HuH-7.5 (cell line): Measurements from ENCODE around the gene WWC2.

Source experiments
- DNase-seq: peaks from one replicate; pipeline ENCODE4 v3.0.0; 2011; ENCODE audit warnings: low spot score

WWC2 gene

DNA sequence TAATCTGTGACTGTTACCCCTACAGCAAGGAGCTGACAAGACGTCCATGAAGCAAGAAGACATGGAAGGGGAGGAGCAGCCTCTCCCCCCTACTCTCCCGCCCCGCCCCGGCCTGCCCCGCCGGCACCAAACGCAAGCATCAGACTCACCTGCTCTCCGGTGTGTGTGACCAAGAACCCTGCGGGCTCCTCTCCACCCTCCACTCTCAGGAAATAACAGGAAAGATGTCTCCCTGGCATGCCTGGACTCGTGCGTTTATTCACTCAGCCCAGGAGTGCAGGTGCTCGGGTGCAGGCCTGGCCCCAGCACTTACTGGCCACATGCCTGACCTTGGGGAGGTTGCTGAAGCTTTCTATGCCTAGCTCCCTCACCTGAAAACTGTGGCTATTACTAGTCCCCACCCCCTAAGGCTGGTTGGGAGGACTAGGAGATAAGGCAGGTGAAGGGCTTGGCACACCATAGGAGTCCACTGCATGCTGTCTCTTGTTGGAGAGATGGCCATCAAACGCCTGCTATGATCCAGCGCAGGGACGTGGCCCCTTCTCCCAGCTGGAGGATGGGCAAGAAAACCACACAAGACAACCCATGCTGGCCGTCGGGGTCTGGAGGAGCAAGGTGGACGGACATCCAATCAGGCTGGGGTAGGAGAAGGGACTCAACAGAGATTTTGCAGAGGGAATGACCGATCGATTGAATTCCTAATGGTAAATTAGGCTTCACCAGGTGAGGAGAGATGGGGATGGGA lies 258.0 kb downstream of the WWC2 start:
- DNase-seq = no peak

DNA sequence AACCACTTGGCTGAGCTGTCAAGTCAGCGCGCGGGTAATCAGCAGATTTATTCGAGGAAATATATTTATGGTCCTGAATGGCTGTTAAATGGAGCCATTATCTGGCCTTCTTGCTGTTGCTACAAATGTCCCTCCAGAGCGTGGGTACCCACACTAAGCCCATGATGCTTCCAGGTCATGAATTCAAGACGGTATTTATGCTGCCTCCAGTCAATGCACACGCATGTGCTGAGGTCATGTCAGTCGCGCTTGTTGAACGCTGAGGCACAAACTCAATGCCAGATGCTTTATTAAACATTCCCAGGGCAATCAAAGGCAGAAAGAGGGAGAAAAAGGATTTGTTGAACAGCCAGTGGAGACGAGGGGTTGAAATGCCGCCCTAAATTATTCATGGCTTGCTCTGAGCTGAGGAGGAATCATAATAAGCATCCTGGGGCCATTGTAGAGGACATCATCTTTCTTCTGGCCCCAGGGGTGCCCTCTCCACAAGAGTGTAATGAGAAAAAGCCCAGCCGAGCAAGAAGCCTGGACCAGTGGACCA lies 259.2 kb downstream of the WWC2 start:
- no peak for DNase-seq

DNA sequence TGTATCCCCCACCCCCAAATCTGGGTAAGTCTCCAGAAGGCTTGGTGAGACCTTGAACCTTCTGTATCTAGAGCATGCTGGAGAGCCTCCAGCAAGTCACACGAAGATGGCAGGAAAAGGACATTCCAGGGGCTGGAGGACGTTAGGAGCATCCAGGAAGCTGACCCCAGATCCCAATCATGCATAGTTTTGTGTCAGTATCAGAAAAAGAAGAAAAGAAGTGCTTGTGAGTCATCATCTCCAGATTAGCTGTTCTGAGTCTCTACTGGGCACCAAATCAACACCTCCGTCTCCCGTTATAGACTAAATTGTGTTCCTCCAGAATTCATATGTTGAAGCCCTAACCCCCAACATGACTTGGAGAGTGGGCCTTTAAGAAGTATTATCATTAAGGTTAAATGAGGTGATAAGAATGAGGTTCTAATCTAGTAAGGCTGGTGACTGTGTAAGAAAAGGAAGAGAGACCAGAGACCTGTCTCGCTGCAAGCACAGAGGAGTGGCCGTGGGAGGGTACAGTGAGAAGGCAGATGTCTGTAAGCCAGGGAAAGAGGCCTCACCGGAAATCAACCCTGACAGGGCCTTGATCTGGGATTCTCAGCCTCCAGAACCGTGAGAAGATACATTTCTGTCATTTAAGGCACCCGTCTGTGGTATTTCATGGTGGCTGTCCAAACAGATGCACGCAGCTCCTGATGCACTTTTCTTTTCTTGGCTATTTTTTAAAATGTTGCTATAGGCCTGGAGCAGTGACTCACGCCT lies 261.3 kb downstream of the WWC2 start:
- no peak for DNase-seq

DNA sequence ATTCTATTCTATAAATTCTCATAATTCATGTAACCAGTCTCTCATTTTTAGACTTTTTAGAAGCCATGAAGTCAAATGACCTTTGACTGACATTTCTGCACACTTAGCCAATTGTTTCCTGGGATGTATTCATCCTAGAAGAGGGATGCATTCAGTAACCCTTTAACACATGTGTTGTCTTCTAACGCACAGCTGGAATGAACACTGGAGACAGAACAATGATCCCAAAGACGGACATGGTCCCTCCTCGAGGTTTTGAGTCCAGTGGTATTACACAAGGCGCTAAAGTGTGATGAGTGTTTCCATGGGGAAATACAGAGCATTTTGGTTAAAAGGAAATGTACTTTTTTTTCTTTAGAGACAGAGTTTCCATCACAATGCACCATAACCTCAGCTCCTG lies 263.0 kb downstream of the WWC2 start:
- DNase-seq = no peak

DNA sequence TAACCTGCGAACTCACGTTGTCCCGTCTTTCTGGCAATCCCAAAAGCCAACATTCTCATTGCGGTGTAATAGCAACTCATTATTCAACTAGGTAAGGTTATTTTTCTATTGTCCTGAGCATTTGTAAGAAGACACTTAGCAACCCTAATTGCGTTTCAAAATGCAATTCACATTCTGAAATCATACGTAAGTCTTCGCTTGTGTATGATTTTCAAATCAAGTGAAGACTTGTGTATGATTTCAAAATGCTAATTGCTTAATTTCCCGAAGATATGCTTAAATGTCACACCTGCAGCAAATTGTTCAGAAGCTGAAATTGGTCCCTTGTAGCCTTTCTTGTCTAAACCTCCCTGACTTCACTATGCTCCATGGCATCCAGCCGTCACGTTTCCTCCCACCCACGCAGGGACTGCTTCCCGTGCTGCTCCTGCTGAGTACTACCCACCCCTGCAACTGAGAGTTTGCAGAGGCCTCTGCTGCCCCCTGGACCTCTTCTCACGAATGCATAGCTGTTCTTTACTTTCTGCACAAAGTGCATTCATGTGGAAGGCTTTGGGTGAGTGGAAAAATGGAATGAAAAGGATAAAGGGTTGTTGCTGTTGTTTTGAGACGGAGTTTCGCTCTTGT lies 264.0 kb downstream of the WWC2 start:
- no peak for DNase-seq

DNA sequence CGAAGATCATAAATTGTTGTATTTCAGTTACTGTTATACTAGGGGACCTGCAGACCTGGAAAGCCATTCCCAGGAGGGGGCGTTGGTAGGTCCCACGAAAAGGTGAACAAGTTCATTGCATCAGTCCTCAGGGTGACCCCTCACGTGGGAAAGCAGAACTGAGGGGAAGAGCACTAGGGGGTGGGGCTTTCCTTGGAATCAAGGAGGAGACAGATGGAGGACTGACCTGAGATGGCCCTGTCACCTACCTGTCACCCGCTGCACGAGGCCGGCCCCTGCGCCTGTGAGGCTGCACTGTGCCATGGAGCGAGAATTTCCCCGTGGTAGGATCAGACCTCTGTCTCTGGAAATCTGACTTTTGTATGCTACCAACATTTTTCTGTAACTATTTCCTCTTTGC lies 265.0 kb downstream of the WWC2 start:
- no peak for DNase-seq

DNA sequence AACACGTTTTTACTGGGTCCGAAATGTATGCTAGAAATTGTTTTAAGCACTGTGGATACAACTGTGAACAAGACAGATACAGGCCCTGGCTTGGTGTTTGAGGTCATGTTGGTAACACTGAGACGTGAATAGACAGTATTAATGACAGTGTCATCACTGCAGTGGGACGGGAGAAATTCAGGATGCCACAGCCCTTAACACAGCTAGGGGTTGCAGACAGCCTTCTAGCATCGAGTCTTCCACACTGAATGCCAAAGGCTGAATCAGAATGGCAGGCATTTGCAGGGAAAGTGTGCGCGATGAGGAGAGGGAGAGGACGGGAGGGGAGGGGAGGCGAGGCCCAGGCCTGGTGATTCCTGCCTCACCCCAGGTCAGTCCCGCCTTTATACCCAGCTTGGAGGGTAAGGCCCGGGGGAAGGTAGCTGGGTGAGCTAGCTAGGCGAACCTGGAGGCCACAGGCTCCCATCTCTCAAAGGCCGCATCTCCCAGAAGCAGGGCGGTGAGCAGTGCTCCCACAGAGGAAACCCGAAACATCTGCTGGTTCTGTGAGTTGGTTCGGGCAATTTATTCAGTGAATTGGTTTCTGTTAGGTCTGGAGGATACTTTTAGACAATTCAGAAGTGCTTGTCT lies 267.3 kb downstream of the WWC2 start:
- no peak for DNase-seq

DNA sequence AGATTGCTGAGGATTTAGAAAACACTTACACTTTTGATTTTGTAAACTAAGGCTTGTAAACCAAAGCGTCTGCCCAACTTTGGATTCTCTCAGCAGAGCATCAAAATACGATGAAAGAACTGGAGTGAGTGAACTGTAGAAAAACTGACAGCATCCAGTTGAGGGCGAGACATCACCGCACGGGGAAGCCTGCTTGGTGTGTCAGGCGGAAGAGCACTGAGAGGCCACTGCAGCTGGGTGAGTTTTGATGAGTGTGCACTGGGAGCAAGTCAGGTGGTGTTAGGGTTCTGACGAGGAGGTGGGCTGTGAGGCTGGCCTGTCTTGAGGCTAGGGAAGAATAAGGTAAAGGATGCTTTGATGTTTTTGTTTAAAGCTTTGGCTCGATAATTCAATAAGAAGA lies 270.0 kb downstream of the WWC2 start:
- no peak for DNase-seq
